Liver (tissue), 3 donors: ENCODE data around the gene CRACR2A.

Experiments
- EGR1 ChIP-seq, 2 donors: IDR thresholded peaks; 2 replicates each; pipeline ENCODE4 v1.6.1; 2016 to 2018; ENCODE audit warnings: antibody characterized with exemption in 2 of 2, low read depth in 2 of 2
- FOXA1 ChIP-seq: IDR thresholded peaks from 2 replicates; pipeline ENCODE4 v1.6.1; 2016; ENCODE audit warnings: antibody characterized with exemption
- GABPA ChIP-seq, 2 donors: IDR thresholded peaks in 1 of 2; conservative IDR thresholded peaks in 1 of 2; 2 replicates each; pipeline ENCODE4 v1.6.1; 2016; ENCODE audit warnings: antibody characterized with exemption in 2 of 2, mild to moderate bottlenecking in 1 of 2, moderate library complexity in 1 of 2
- JUND ChIP-seq, 2 donors: IDR thresholded peaks; 2 replicates each; pipeline ENCODE4 v1.6.1; 2016; ENCODE audit warnings: antibody characterized with exemption in 2 of 2
- RAD21 ChIP-seq, 2 donors: IDR thresholded peaks; 2 replicates each; pipeline ENCODE4 v1.6.1; 2016; ENCODE audit warnings: antibody characterized with exemption in 2 of 2, mild to moderate bottlenecking in 2 of 2
- RXRA ChIP-seq, 2 donors: IDR thresholded peaks; 2 replicates each; pipeline ENCODE4 v1.6.1; 2017 to 2018; ENCODE audit warnings: antibody characterized with exemption in 2 of 2, mild to moderate bottlenecking in 1 of 2
- SP1 ChIP-seq: IDR thresholded peaks from 2 replicates; pipeline ENCODE4 v1.6.1; 2018; ENCODE audit warnings: antibody characterized with exemption, mild to moderate bottlenecking
- TAF1 ChIP-seq: conservative IDR thresholded peaks from 2 replicates; pipeline ENCODE4 v1.6.1; 2016; ENCODE audit warnings: antibody characterized with exemption, mild to moderate bottlenecking
- YY1 ChIP-seq: IDR thresholded peaks from 2 replicates; pipeline ENCODE4 v1.6.1; 2016; ENCODE audit warnings: antibody characterized with exemption, mild to moderate bottlenecking
- TF ChIP-seq, protein P1 (sequence below): fragments of 150-350 bp; IDR thresholded peaks from 2 replicates; pipeline ENCODE4 v1.5.1; 2017; ENCODE audit warnings: improper control_type of control experiment, low read depth, low read length; ENCODE audit not compliant: missing input control
- TF ChIP-seq, protein P2 (sequence below): IDR thresholded peaks from 2 replicates; pipeline ENCODE4 v1.6.1; 2016; ENCODE audit warnings: antibody characterized with exemption
- TF ChIP-seq, protein P3 (sequence below): IDR thresholded peaks from 2 replicates; pipeline ENCODE4 v1.6.1; 2016; ENCODE audit warnings: antibody characterized with exemption, mild to moderate bottlenecking
- TF ChIP-seq, protein P4 (sequence below): IDR thresholded peaks from 2 replicates; pipeline ENCODE4 v1.6.1; 2016; ENCODE audit warnings: antibody characterized with exemption
- donor health status: healthy.
- donor health status: healthy.

DNA sequence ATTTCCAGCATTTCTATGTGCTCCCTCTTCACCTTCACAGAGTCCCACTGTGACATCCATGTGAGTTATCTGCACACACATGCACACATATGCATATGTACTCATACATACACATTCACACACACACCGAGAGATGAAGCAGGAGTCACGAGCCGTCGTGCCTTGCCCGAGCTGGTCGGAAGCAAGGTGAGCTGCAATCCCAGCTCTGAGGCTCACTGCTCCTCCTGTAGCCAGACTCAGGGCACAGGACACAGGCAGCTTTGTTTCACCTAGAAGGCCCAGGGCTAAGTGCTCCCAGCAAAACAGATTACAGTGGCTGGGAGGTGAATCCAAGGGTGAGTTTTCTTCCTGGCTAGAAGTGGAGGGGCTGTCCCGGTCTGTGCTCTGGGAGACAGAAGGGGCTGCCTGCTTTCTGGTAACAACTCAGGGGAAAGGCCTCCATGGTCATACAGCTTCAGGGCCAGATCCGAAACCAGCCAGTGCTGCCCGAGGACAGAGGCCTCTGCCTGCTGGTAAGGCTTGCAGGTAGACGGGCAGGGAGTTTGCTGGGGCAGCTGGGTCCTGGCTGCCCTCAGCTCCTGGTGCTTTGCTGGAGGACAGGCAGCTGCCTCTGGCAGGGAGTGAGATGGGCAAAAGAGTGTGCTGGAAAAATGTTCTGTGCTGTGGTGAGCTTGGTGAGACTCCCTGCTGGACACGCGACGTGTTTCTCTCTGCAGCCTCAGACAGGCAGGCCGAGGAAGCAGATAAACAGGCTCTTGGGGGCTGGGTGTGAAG is 123.7 kb downstream of the CRACR2A start:
- TF ChIP-seq YY1 (no peak), TAF1 (no peak), GABPA (IDR thresholded peaks at IDR 0.05 in 1 of 2, conservative IDR thresholded peaks at IDR 0.05 in 1 of 2) (no peak), EGR1 (IDR thresholded peaks at IDR 0.05; ENCODE audit: low read depth in 2 of 2) (no peak), RXRA (IDR thresholded peaks at IDR 0.05) (no peak), RAD21 (IDR thresholded peaks at IDR 0.05) (no peak), JUND (IDR thresholded peaks at IDR 0.05) (no peak), FOXA1 (no peak), SP1 (no peak)
- TF ChIP-seq, protein P1, sequence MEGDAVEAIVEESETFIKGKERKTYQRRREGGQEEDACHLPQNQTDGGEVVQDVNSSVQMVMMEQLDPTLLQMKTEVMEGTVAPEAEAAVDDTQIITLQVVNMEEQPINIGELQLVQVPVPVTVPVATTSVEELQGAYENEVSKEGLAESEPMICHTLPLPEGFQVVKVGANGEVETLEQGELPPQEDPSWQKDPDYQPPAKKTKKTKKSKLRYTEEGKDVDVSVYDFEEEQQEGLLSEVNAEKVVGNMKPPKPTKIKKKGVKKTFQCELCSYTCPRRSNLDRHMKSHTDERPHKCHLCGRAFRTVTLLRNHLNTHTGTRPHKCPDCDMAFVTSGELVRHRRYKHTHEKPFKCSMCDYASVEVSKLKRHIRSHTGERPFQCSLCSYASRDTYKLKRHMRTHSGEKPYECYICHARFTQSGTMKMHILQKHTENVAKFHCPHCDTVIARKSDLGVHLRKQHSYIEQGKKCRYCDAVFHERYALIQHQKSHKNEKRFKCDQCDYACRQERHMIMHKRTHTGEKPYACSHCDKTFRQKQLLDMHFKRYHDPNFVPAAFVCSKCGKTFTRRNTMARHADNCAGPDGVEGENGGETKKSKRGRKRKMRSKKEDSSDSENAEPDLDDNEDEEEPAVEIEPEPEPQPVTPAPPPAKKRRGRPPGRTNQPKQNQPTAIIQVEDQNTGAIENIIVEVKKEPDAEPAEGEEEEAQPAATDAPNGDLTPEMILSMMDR, result no peak
- TF ChIP-seq, protein P2, sequence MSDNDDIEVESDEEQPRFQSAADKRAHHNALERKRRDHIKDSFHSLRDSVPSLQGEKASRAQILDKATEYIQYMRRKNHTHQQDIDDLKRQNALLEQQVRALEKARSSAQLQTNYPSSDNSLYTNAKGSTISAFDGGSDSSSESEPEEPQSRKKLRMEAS, result no peak
- TF ChIP-seq, protein P3, sequence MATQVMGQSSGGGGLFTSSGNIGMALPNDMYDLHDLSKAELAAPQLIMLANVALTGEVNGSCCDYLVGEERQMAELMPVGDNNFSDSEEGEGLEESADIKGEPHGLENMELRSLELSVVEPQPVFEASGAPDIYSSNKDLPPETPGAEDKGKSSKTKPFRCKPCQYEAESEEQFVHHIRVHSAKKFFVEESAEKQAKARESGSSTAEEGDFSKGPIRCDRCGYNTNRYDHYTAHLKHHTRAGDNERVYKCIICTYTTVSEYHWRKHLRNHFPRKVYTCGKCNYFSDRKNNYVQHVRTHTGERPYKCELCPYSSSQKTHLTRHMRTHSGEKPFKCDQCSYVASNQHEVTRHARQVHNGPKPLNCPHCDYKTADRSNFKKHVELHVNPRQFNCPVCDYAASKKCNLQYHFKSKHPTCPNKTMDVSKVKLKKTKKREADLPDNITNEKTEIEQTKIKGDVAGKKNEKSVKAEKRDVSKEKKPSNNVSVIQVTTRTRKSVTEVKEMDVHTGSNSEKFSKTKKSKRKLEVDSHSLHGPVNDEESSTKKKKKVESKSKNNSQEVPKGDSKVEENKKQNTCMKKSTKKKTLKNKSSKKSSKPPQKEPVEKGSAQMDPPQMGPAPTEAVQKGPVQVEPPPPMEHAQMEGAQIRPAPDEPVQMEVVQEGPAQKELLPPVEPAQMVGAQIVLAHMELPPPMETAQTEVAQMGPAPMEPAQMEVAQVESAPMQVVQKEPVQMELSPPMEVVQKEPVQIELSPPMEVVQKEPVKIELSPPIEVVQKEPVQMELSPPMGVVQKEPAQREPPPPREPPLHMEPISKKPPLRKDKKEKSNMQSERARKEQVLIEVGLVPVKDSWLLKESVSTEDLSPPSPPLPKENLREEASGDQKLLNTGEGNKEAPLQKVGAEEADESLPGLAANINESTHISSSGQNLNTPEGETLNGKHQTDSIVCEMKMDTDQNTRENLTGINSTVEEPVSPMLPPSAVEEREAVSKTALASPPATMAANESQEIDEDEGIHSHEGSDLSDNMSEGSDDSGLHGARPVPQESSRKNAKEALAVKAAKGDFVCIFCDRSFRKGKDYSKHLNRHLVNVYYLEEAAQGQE, result no peak
- TF ChIP-seq, protein P4, sequence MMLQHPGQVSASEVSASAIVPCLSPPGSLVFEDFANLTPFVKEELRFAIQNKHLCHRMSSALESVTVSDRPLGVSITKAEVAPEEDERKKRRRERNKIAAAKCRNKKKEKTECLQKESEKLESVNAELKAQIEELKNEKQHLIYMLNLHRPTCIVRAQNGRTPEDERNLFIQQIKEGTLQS, result no peak
